Measurements from ENCODE around the gene USP24. TPM values are rescaled to one million over a fixed set of nuclear protein-coding genes. Genes with fewer than 3 reads are reported as not detected.
A peak's percentile ranks its signal among the peaks of the same experiment; 100 is the strongest.

Gene USP24
- polyA plus RNA-seq (2014; cell fraction: cytosol; rRNA removed), result 12.1 and 15.3 TPM in 2 replicates
- 20.8 and 31.6 TPM in 2 replicates for polyA plus RNA-seq (2014; cell fraction: nucleus; rRNA removed)

DNA sequence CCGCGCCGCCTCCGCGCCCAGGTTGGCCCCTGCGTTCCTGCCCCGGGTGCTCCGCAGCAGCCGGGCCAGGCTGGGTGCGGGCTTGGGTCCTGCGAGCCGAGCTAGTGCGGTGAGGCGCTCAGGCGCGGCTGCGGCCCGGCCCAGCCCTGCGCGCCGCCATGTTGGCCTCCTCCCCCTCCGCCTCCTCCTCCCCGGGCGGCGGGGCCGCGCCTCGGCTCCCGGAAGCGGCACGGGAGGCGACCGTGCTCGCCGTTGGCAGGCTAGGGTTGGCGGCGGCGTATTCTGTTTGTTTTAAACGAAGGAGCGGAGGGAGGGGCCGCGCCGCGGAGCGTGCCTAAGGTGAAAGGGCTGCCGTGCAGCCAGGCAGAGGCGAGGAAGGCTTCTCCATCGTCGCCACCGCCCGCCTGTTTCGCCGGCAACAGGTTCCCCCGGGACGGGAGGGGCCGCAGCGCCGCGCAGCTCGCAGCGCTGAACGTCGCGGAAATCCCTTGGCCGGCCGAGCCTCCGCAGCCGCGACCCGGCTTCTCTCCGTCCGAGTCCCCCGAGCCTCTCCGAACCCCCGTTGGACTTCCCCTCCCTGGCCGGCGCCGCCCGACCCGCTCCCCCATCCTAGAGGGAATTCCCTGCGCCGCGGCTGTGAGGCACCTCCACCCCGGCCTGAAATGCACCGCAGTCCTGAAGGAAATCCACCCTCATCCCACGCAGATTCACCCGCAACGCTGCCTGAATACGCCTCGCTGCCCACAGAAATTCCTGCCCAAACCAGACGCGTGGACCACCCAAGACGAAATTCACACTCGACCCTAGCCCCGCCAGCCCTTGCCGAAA lies at the start of gene USP24:
Gene USP24 (minus strand): TSS at position 171 of the 828 bp plus-strand sequence. CDS start 251 bp downstream, outside the sequence.
- peak; percentile 56 for DNase-seq (ENCODE audit: low spot score)

- DNase-seq (ENCODE audit: low spot score), result no peak
Measured at GRCh38 chr1:55262822-55263221, 47.7 kb upstream of the USP24 start.

- DNase-seq (ENCODE audit: low spot score), result no peak
Measured at GRCh38 chr1:55259911-55260609, 44.9 kb upstream of the USP24 start.

- DNase-seq (ENCODE audit: low spot score), result no peak
Measured at GRCh38 chr1:55257958-55258357, 42.8 kb upstream of the USP24 start.

DNA sequence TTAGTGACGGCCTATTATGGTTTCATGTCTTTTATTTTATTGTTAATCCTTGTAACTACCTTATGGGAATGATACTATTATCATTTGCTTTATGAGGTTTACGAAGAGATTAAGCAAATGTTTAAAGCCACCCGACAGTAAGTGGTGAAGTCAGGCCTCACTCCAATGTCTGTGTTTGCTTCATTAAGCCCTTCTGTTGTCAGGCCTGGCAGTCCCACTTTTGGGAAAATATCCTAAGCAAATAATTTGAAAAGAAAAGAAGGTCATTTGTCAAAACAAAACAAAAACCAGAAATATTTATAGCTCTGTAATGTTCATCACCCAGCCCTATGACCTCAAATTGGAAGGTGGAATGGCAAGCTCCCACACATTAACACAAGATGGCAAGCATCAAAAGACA lies 40.7 kb upstream of the USP24 start:
- no peak for DNase-seq (ENCODE audit: low spot score)

DNA sequence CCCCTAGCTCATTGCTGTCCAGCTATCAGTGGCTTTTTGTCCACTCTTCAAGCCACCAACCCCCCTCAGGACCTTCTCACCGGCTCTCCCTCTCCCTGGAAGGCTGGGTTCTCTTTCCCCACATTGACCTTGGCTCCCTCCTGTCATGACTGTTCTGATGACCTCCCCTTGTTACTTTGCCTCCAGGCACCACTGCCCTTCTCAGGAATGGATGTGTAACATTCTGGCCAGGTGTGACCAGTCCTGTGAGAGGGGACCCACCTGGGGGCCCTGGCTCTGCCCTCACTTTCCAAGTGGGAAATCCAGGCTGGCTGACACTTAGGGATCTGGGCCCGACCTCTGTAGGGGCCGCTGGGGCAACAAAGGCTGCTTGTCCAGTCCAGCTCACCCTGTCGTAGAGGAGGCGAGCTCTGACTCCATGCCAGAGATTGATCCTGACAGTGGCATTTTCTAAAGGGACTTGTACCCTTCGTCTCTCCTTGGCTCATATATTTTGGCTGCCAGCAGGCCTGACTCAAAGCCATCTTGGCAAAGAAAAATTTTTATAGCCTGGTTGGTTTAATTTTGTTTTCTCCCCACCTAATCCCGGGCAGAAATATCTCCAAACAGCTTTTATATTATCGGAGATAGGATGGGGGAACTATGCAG lies 37.9 kb upstream of the USP24 start:
- DNase-seq (ENCODE audit: low spot score), result no peak

DNA sequence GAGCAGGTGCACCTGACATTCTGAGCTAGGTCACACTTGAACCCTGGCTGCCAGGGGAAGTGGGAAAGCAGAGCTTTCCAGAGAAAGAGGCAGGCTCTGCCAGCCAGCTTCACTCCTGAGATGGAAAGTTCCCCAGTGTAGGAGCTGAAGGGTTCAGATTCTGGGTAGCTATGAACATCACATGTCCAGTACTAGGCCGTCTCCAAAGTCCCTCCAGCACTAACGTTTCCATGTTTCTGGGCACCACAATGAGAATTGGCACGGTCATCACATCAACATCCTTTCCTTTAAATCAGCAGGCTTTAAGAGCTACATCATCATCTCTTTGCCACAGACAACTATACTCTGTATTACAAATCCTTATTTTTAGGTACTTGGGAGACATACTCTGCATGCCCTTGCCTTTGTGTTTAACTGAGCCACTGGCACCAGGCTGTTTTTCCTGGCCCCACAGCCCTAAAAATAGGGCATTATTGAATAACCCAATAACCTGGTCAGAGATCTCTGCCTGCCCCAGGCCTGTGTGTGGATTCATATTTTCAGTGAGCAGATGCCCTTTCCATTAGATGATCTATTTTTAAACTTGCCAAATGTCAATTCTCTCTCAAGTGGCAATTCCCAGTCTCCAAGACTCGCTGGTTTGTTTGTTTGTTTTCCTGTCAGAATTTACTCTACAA lies 35.4 kb upstream of the USP24 start:
- no peak for DNase-seq (ENCODE audit: low spot score)

DNA sequence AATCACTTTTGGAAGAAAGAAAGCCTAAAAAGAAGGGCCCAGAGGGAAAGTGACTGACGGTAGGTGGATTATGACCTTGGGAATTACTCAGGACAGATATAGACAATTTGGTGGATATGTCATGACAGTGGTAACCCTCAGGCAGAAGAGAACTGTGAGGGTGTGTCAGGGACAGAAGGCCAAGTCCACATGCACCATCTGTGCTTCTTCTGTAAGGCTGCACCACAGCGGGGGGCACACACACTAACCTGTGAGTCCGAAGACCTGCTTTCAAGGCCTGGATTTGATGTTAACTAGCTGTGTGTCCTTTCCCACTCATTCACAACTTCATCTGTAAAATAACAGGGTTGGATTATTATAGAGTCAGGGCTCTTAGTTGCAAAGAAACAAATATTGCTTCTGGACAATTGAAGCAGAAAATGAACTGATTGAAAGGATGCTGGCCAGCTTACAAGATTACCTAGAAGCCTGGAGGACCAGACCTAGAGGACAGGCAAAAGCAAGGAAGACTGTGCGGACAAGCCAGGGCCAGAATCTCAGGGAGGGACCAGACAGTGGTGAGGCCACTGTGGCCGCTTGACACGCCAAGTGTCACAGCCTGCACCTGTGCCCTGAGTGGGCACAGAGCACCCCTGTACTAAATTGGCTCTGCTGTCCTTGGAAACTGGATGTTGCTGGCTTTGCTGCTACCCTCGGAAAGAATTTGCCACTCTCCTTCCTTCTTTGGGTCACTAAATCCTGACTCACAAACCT lies 34.7 kb upstream of the USP24 start:
- DNase-seq (ENCODE audit: low spot score), result no peak

DNA sequence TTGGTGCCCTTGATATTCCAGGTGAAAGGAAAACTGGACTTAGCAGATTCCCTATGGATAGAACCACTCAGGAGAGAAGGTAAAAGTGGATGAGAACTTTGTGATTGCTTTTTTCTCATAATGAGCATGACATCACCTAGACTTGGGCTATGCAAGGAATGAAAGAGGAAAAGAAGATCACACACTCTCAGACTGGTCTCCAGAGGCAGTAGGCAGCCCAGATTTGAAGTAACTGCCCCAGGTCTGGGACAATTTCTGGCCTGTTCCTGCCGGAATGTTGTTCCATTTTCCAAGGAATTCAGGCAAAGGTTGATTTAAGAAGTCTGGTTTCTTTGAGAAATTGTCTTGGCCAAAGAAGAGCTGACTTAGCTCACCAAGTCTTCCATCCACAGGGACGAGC lies 31.7 kb upstream of the USP24 start:
- DNase-seq (ENCODE audit: low spot score), result no peak

- DNase-seq (ENCODE audit: low spot score), result no peak
Measured at GRCh38 chr1:55246331-55246730, 31.2 kb upstream of the USP24 start.

DNA sequence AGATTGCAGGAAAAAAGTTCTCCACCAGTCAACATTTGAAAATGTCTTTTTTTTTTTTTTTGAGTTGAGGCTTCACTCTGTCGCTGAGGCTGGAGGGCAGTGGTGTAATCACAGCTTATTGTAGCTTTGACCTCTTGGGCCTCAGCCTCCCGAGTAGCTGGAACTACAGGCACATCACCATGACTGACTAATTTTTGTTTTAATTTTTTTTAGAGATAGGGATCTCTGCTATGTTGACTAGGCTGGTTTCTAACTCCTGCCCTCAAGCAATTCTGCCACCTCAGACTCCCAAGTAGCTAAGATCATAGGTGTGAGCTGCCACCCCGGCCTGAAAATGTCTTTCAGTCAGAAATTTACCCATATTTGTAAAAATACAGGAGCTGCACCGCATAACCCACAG lies 30.6 kb upstream of the USP24 start:
- no peak for DNase-seq (ENCODE audit: low spot score)

- no peak for DNase-seq (ENCODE audit: low spot score)
Measured at GRCh38 chr1:55244476-55245099, 29.4 kb upstream of the USP24 start.

DNA sequence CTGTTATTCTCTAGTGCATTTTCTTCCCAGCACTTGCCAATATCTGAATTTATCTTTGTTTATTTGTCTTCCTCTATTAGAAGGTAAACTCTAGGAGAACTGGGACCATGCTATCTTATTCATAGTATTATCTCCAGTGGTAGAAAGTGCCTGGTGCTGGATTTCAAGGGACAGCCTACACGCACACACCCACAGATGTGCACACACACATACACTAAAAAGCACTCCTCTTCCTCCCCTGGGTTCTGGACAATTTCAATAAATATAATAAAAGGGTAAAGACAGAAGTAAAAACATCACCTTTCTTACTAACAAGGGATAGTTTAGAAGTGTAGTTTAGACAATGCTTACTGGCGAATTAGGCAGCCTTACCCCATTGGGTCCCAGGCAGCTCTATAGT lies 28.5 kb upstream of the USP24 start:
- DNase-seq (ENCODE audit: low spot score), result no peak

GRCh38 chr1:55239548-55239947 lies 24.4 kb upstream of the USP24 start:
- DNase-seq (ENCODE audit: low spot score), result no peak

- no peak for DNase-seq (ENCODE audit: low spot score)
Measured at GRCh38 chr1:55235722-55236121, 20.6 kb upstream of the USP24 start.

DNA sequence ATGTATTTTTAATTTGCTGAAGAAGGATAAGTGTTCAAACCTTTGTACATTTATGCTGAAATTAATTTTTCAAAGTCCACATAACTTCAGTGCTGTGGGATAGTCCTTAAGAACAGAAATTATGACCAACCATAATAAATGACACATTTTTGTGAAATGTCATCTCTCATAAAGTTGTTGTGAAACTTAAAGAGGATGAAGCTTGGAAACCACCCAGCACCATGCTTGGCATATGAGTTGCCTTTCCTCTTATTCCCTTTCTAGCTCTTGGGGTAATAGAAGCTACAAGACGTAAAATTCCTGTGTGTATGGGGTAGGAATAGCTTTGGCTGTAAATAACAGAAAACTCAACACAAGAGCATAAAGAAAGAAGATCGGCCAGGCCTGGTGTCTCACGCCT lies 18.9 kb upstream of the USP24 start:
- no peak for DNase-seq (ENCODE audit: low spot score)

GRCh38 chr1:55233145-55233777 lies 18.1 kb upstream of the USP24 start:
- DNase-seq (ENCODE audit: low spot score), result no peak

DNA sequence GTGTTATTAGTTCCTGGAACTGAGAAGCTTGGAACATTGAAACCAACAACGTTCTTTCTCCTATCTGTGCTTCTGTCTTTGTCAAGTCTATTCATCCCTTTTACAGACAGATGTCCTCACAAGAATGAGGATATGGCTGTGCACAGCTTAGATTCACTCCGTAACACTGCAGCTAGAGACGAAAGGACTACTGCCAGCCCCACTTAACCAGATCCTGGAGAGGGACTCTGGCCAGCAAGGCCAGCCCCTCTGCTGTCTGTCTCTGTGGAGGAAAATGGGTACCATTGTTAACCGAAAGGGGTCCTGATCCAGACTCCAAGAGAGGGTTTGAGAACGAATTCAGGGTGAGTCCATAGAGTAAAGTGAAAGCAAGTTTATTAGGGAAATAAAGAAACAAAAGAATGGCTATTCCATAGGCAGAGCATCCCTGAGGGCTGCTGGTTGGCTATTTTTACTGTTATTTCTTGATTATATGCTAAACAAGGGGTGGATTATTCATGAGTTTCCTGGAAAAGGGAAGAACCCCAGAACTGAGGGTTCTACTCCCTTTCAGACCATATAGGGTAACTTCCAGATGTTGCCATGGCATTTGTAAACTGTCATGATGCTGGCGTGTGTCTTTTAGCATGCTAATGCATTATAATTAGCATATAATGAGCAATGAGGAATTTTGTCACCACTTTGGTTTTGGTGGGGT lies 17.4 kb upstream of the USP24 start:
- DNase-seq (ENCODE audit: low spot score), result no peak

- DNase-seq (ENCODE audit: low spot score), result no peak
Measured at GRCh38 chr1:55231745-55232144, 16.6 kb upstream of the USP24 start.

Measured in SK-N-DZ (cell line).